H1 (cell line): ENCODE results near the gene CAMKMT. TPM values are rescaled to one million over a fixed set of nuclear protein-coding genes. Genes with fewer than 3 reads are reported as not detected.
A peak's percentile ranks its signal among the peaks of the same experiment; 100 is the strongest.

Experiments used
- CTCF ChIA-PET: fragments of 300-600 bp; sonication (Branson Sonifier 250); formaldehyde crosslinking; loops from one replicate; lab custom pipeline; 2021; ENCODE audit not compliant: partially characterized antibody; lab: Charles Lee
- POLR2A ChIA-PET: fragments of 300-600 bp; sonication (Branson Sonifier 250); formaldehyde crosslinking; loops from one replicate; lab custom pipeline; 2021; ENCODE audit warnings: inconsistent platforms; ENCODE audit not compliant: partially characterized antibody; lab: Charles Lee
- DNase-seq, 2 experiments: peaks; one replicate each; pipeline versions ENCODE4 v3.0.0 to v3.0.0-alpha.2; 2010 to 2022; ENCODE audit warnings: low spot score in 2 of 2, low read depth in 1 of 2, mixed read lengths in 1 of 2
- FAIRE-seq: peaks from 2 replicates; lab custom pipeline; 2011; peaks lifted over from hg19 to GRCh38; lab: Jason Lieb, UNC
- H2AFZ ChIP-seq: 2 replicates; pipeline ENCODE4 v1.8.1; 2012; ENCODE audit warnings: low read length, inconsistent platforms
- H2AK5ac ChIP-seq: 2 replicates; pipeline ENCODE4 v1.6.1; 2013; ENCODE audit warnings: low read depth, low read length
- H2BK120ac ChIP-seq: replicated peaks from 2 replicates; pipeline ENCODE3; 2013; ENCODE audit warnings: low read depth, low read length, inconsistent platforms
- H2BK12ac ChIP-seq: 2 replicates; pipeline ENCODE4 v1.6.1; 2013; ENCODE audit warnings: low read depth, low read length
- H2BK15ac ChIP-seq: 2 replicates; pipeline ENCODE4 v1.6.1; 2013; ENCODE audit warnings: low read length
- H2BK20ac ChIP-seq: 2 replicates; pipeline ENCODE4 v1.6.1; 2013; ENCODE audit warnings: low read length
- H2BK5ac ChIP-seq: 2 replicates; pipeline ENCODE4 v1.6.1; 2013; ENCODE audit warnings: low read depth, low read length
- H3K14ac ChIP-seq: 2 replicates; pipeline ENCODE4 v1.6.1; 2013; ENCODE audit warnings: inconsistent platforms; ENCODE audit not compliant: insufficient read length
- H3K18ac ChIP-seq: 2 replicates; pipeline ENCODE4 v1.6.1; 2013; ENCODE audit warnings: low read length; ENCODE audit errors: extremely low read depth
- H3K23ac ChIP-seq: 2 replicates; pipeline ENCODE4 v1.6.1; 2013; ENCODE audit warnings: inconsistent platforms; ENCODE audit not compliant: insufficient read length
- H3K23me2 ChIP-seq: 2 replicates; pipeline ENCODE4 v1.6.1; 2013; ENCODE audit warnings: low read depth, low read length
- H3K27ac ChIP-seq: 2 replicates; pipeline ENCODE4 v1.6.1; 2011; ENCODE audit warnings: low read depth, low read length, inconsistent platforms
- H3K27me3 ChIP-seq, 4 experiments: replicated peaks in 1 of 4; 1 replicate in 1 of 4; 2 replicates in 3 of 4; pipeline versions ENCODE4 v1.6.1 to v1.8.1; 2011 to 2013; ENCODE audit warnings: low read length in 3 of 4, mild to moderate bottlenecking in 3 of 4, inconsistent platforms in 2 of 4, mixed read lengths in 2 of 4, moderate library complexity in 1 of 4; ENCODE audit not compliant: control insufficient read depth in 3 of 4, insufficient read depth in 3 of 4; ENCODE audit errors: extremely low read depth in 1 of 4
- H3K36me3 ChIP-seq, 4 experiments: 2 replicates each; pipeline versions ENCODE4 v1.6.1 to v1.8.1; 2011 to 2013; ENCODE audit warnings: mild to moderate bottlenecking in 4 of 4, low read length in 3 of 4, moderate library complexity in 2 of 4, control low read depth in 1 of 4, inconsistent platforms in 1 of 4; ENCODE audit not compliant: insufficient read depth in 4 of 4, control insufficient read depth in 2 of 4
- H3K4ac ChIP-seq: replicated peaks from 2 replicates; pipeline ENCODE3; 2013; ENCODE audit warnings: low read length, low read depth, mixed read lengths, inconsistent platforms; ENCODE audit not compliant: insufficient read length
- H3K4me1 ChIP-seq, 4 experiments: replicated peaks in 1 of 4; 1 replicate in 1 of 4; 2 replicates in 3 of 4; pipeline versions ENCODE4 v1.6.1 to v1.8.1; 2011 to 2013; ENCODE audit warnings: low read length in 3 of 4, inconsistent platforms in 2 of 4, mixed read lengths in 1 of 4; ENCODE audit not compliant: insufficient read depth in 4 of 4, control insufficient read depth in 3 of 4
- H3K4me2 ChIP-seq, 2 experiments: 2 replicates each; pipeline versions ENCODE4 v1.6.1 to v1.8.1; 2011 to 2013; ENCODE audit warnings: low read depth in 2 of 2, low read length in 2 of 2, control low read depth in 1 of 2, inconsistent platforms in 1 of 2, mild to moderate bottlenecking in 1 of 2; ENCODE audit not compliant: insufficient read depth in 1 of 2
- H3K4me3 ChIP-seq, 4 experiments: fragments of 200-600, 300-600 bp in 1 of 4; sonication (generic), shearing (Covaris generic), sonication (Bioruptor Twin) in 1 of 4; 2 replicates each; pipeline versions ENCODE4 v1.5.1 to v1.8.1; 2011 to 2016; ENCODE audit warnings: low read length in 4 of 4, low read depth in 3 of 4, control low read depth in 2 of 4, inconsistent platforms in 2 of 4, mild to moderate bottlenecking in 2 of 4, mixed read lengths in 1 of 4, moderate library complexity in 1 of 4; ENCODE audit not compliant: insufficient read depth in 2 of 4; ENCODE audit errors: extremely low read depth in 1 of 4
- H3K56ac ChIP-seq: replicated peaks from 2 replicates; pipeline ENCODE3; 2013; ENCODE audit warnings: low read depth, mild to moderate bottlenecking, mixed read lengths, low read length, inconsistent platforms; ENCODE audit not compliant: insufficient read length
- H3K79me1 ChIP-seq: 2 replicates; pipeline ENCODE4 v1.6.1; 2013; ENCODE audit warnings: low read depth, low read length, control low read depth
- H3K79me2 ChIP-seq, 2 experiments: 2 replicates each; pipeline versions ENCODE4 v1.6.1 to v1.8.1; 2012 to 2013; ENCODE audit warnings: low read length in 2 of 2, mild to moderate bottlenecking in 2 of 2, inconsistent platforms in 1 of 2; ENCODE audit not compliant: insufficient read depth in 2 of 2, control insufficient read depth in 1 of 2
- H3K9ac ChIP-seq, 4 experiments: replicated peaks in 1 of 4; 1 replicate in 1 of 4; 2 replicates in 3 of 4; pipeline versions ENCODE4 v1.6.1 to v1.8.1; 2011 to 2013; ENCODE audit warnings: low read depth in 3 of 4, low read length in 3 of 4, control low read depth in 2 of 4, mild to moderate bottlenecking in 2 of 4, moderate library complexity in 2 of 4, inconsistent platforms in 1 of 4; ENCODE audit errors: extremely low read depth in 1 of 4
- H3K9me3 ChIP-seq, 2 experiments: 2 replicates each; pipeline versions ENCODE4 v1.6.1 to v1.8.1; 2012 to 2013; ENCODE audit warnings: mild to moderate bottlenecking in 2 of 2, moderate library complexity in 2 of 2, control low read depth in 1 of 2, inconsistent platforms in 1 of 2, low read depth in 1 of 2, low read length in 1 of 2, mixed read lengths in 1 of 2; ENCODE audit not compliant: insufficient read depth in 2 of 2
- H4K20me1 ChIP-seq, 2 experiments: replicated peaks in 1 of 2; 2 replicates each; pipeline versions ENCODE3 to v1.8.1; 2011 to 2013; ENCODE audit warnings: inconsistent platforms in 2 of 2, low read length in 2 of 2, mild to moderate bottlenecking in 1 of 2; ENCODE audit not compliant: insufficient read depth in 2 of 2, control insufficient read depth in 1 of 2
- H4K5ac ChIP-seq: 2 replicates; pipeline ENCODE4 v1.6.1; 2013; ENCODE audit warnings: low read length, low read depth, mixed read lengths, inconsistent platforms; ENCODE audit not compliant: insufficient read length
- H4K8ac ChIP-seq: 2 replicates; pipeline ENCODE4 v1.8.0; 2013; ENCODE audit warnings: mild to moderate bottlenecking, moderate library complexity, low read length, inconsistent platforms; ENCODE audit not compliant: insufficient read depth; ENCODE audit errors: extremely low read depth
- H4K91ac ChIP-seq: replicated peaks from 2 replicates; pipeline ENCODE3; 2013; ENCODE audit warnings: low read length, mixed read lengths, inconsistent platforms; ENCODE audit not compliant: insufficient read length
- BCL11A ChIP-seq, 2 experiments: IDR thresholded peaks; one replicate each; pipeline ENCODE4 v1.6.1; 2011; ENCODE audit warnings: low read depth in 2 of 2, low read length in 2 of 2, mild to moderate bottlenecking in 2 of 2
- CEBPB ChIP-seq: IDR thresholded peaks from 2 replicates; pipeline ENCODE4 v1.6.1; 2012; ENCODE audit warnings: low read depth, low read length
- EGR1 ChIP-seq: IDR thresholded peaks from 2 replicates; pipeline ENCODE4 v1.6.1; 2011; ENCODE audit warnings: low read depth, low read length, borderline replicate concordance
- RXRA ChIP-seq: IDR thresholded peaks from 2 replicates; pipeline ENCODE4 v1.6.1; 2011; ENCODE audit warnings: low read depth, mild to moderate bottlenecking, low read length, moderate library complexity; ENCODE audit not compliant: insufficient read depth
- SIX5 ChIP-seq: IDR thresholded peaks from 2 replicates; pipeline ENCODE4 v1.6.1; 2011; ENCODE audit warnings: mild to moderate bottlenecking, low read depth, low read length
- SP4 ChIP-seq: IDR thresholded peaks from 2 replicates; pipeline ENCODE4 v1.6.1; 2012; ENCODE audit warnings: low read length, inconsistent platforms
- WGBS, 2 experiments: shearing (Covaris generic) in 1 of 2; methylation state at CpG; one replicate each; pipeline versions ENCODE4 v1.1.6 to v1.1.7; 2013 to 2015; ENCODE audit warnings: low lambda C conversion rate in 2 of 2, mixed read lengths in 2 of 2, inconsistent platforms in 1 of 2, low coverage in 1 of 2, missing lambda C conversion rate in 1 of 2; ENCODE audit not compliant: insufficient replicate concordance in 2 of 2, insufficient coverage in 1 of 2, insufficient read length in 1 of 2; ENCODE audit errors: extremely low coverage in 1 of 2, missing lambda C conversion rate in 1 of 2; 5-methylcytosine and 5-hydroxymethylcytosine counted together
- polyA plus RNA-seq, 7 experiments: library from polyadenylated mRNA; depleted of rRNA in 3 of 7; stranded (reverse) in 5 of 7; unstranded in 2 of 7; fragments of >200 nt in 5 of 7; fragments of 200-250 nt in 2 of 7; gene quantifications; 1 replicate in 5 of 7; 2 replicates in 1 of 7; 4 replicates in 1 of 7; pipeline versions ENCODE4 v1.2.1 to v1.2.3, GENCODE V29; 2011 to 2013; ENCODE audit warnings: missing spikeins in 2 of 7, mixed read lengths in 2 of 7
- total RNA-seq: library from RNA; stranded (reverse); fragmentation: NEBNext Ultra II Directional; extraction: Animal tissue kit (Norgen Biotek cat#: 25700); gene quantifications from 2 replicates; pipeline ENCODE4 v1.2.1, GENCODE V29; 2021

CAMKMT gene
- total and polyA plus RNA-seq, 2 of the 8 experiments (the other 6 are each of a cell fraction or from before 2014, with no cell fraction given), result 14.7 to 22.4 TPM

GRCh38 chr2:44535376-44535775, 173.6 kb downstream of the CAMKMT start:
- Histone ChIP-seq H2BK15ac (no peak overlapping the region), H3K36me3 (no peaks in the 10 kb centered on the region), H2BK120ac (no peak overlapping the region), H3K18ac (no peak overlapping the region), H2AFZ (no peak overlapping the region), H3K27me3 (no peaks in the 10 kb centered on the region), H4K20me1 (no peaks in the 10 kb centered on the region), H3K23ac (no peak overlapping the region), H3K27ac (no peak overlapping the region), H3K4me2 (no peak overlapping the region), H3K79me1 (no peaks in the 10 kb centered on the region), H3K14ac (no peak overlapping the region), H3K23me2 (no peaks in the 10 kb centered on the region), H4K8ac (no peak overlapping the region), H3K79me2 (no peaks in the 10 kb centered on the region), H2BK5ac (no peak overlapping the region), H2BK20ac (no peak overlapping the region), H3K4me1 (peaks cover 0 to 2% (median 0%) of the 10 kb centered on the region in 4 experiments; a peak in 2 of 7 replicates), H4K5ac (no peak overlapping the region), H2AK5ac (no peak overlapping the region), H3K9me3 (no peaks in the 10 kb centered on the region), H3K56ac (no peak overlapping the region), H3K4ac (no peak overlapping the region), H3K9ac (no peak overlapping the region), H3K4me3 (no peak overlapping the region), H2BK12ac (no peak overlapping the region), H4K91ac (no peak overlapping the region)
- TF ChIP-seq EGR1 (no peak), SIX5 (no peak), SP4 (no peak), RXRA (no peak), BCL11A (IDR thresholded peaks at IDR 0.05; ENCODE audit: low read depth in 2 of 2, low read length in 2 of 2) (no peak), CEBPB (peak; percentile 89)
- FAIRE-seq (no peak), DNase-seq (no peak)
- ChIA-PET POLR2A (interaction anchor here (0.6 kb wide), 2 partner anchors 107 to 165 kb away, joined by 3 to 4 read pairs; no protein-coding TSS in a partner anchor), CTCF (interaction anchor here (0.6 kb wide), 1 partner anchor 146 kb away, joined by 3 read pairs; no protein-coding TSS in a partner anchor)
- WGBS, 2 experiments, result 78% methylated on average over 1 of the region's 1 CpG; no CpG with 5 or more reads in 1 of the 2 experiments
